ENCODE results near the gene PRSS53.

The PRSS53 gene

GRCh38 chr16:31036691-31037090 lies 52.1 kb downstream of the PRSS53 start:
- no peak for DNase-seq

GRCh38 chr16:31033709-31034492 lies 54.8 kb downstream of the PRSS53 start:
- peak; percentile 92 for DNase-seq
